GM12875 (cell line): Measurements from ENCODE around the gene LPCAT1.
"Not testable (repeated sequence)": the region's sequence is repeated elsewhere in the genome, so short reads cannot be mapped to it uniquely, and the experiment has no call there.

Experiments
- H3K4me3 ChIP-seq: one replicate; pipeline ENCODE4 v1.5.1; 2011; ENCODE audit warnings: low read depth, low read length, control low read depth
- CTCF ChIP-seq: IDR thresholded peaks from 2 replicates; pipeline ENCODE4 v1.5.1; 2011; ENCODE audit warnings: low read depth, mild to moderate bottlenecking, control low read depth, inconsistent platforms, low read length, moderate library complexity, borderline replicate concordance; ENCODE audit not compliant: insufficient read depth

Gene LPCAT1

GRCh38 chr5:1516615-1517601 is 6.9 kb downstream of the LPCAT1 start:
- no peak for TF ChIP-seq CTCF
- no peak overlapping the region for H3K4me3 ChIP-seq

- H3K4me3 ChIP-seq, result no peak overlapping the region
- TF ChIP-seq CTCF, result no peak
Observed at GRCh38 chr5:1515921-1516571, 7.7 kb downstream of the LPCAT1 start.

GRCh38 chr5:1515311-1515920 is 8.3 kb downstream of the LPCAT1 start:
- TF ChIP-seq CTCF, result no peak
- H3K4me3 ChIP-seq, result no peak overlapping the region

GRCh38 chr5:1514819-1515310 is 8.9 kb downstream of the LPCAT1 start:
- H3K4me3 ChIP-seq, result not testable (repeated sequence)

GRCh38 chr5:1514027-1514818 is 9.5 kb downstream of the LPCAT1 start:
- no peak overlapping the region for H3K4me3 ChIP-seq
- TF ChIP-seq CTCF, result no peak

- TF ChIP-seq CTCF, result no peak
Observed at GRCh38 chr5:1513326-1514026, 10.3 kb downstream of the LPCAT1 start.

More at GRCh38 chr5:1513326-1514026, 10.3 kb downstream of the LPCAT1 start:
- H3K4me3 ChIP-seq, result no peak overlapping the region
